ENCODE measurements around the gene METTL2A.
"Not testable (repeated sequence)": the region's sequence is repeated elsewhere in the genome, so short reads cannot be mapped to it uniquely, and the experiment has no call there.

DNA sequence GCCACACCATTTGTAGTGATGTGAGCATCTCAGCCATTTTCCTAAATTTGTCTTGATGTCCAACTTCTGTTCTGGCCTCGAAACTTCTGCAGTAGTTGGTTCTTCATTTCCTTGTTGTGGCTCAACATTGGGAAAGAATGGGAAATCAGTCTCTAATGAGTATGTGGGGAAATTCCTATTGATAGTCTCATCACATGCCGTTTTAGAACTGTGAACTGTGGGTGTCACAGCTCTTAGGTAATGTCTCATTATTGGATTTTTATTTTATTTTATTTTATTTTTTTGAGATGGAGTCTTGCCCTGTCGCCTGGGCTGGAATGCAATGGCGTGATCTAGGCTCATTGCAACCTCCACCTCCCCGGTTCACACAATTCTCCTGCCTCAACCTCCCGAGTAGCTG is 17.5 kb downstream of the METTL2A start:
- TF ChIP-seq, protein P1, sequence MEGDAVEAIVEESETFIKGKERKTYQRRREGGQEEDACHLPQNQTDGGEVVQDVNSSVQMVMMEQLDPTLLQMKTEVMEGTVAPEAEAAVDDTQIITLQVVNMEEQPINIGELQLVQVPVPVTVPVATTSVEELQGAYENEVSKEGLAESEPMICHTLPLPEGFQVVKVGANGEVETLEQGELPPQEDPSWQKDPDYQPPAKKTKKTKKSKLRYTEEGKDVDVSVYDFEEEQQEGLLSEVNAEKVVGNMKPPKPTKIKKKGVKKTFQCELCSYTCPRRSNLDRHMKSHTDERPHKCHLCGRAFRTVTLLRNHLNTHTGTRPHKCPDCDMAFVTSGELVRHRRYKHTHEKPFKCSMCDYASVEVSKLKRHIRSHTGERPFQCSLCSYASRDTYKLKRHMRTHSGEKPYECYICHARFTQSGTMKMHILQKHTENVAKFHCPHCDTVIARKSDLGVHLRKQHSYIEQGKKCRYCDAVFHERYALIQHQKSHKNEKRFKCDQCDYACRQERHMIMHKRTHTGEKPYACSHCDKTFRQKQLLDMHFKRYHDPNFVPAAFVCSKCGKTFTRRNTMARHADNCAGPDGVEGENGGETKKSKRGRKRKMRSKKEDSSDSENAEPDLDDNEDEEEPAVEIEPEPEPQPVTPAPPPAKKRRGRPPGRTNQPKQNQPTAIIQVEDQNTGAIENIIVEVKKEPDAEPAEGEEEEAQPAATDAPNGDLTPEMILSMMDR (conservative IDR thresholded peaks at IDR 0.05; ENCODE audit: low read depth, low read length), result not testable (repeated sequence)
- TF ChIP-seq EZH2 (IDR thresholded peaks at IDR 0.05; ENCODE audit: low read length, unreplicated experiment), result not testable (repeated sequence)
